A549 treated with AZD2906 at 1 μM for 4 hours (cell line): Measurements from ENCODE around the gene FAXC. TPM values are rescaled to one million over a fixed set of nuclear protein-coding genes. Genes with fewer than 3 reads are reported as not detected.

ENCODE experiments used
- total RNA-seq: library from RNA; stranded (reverse); fragments of 200-300 nt; extraction: Qiagen RNA extraction; gene quantifications from 5 replicates; pipeline ENCODE4 v1.2.3, GENCODE V29; 2022

FAXC gene
- total RNA-seq: 5.9 to 7.8 TPM (median 6.1 TPM) in 5 replicates

DNA sequence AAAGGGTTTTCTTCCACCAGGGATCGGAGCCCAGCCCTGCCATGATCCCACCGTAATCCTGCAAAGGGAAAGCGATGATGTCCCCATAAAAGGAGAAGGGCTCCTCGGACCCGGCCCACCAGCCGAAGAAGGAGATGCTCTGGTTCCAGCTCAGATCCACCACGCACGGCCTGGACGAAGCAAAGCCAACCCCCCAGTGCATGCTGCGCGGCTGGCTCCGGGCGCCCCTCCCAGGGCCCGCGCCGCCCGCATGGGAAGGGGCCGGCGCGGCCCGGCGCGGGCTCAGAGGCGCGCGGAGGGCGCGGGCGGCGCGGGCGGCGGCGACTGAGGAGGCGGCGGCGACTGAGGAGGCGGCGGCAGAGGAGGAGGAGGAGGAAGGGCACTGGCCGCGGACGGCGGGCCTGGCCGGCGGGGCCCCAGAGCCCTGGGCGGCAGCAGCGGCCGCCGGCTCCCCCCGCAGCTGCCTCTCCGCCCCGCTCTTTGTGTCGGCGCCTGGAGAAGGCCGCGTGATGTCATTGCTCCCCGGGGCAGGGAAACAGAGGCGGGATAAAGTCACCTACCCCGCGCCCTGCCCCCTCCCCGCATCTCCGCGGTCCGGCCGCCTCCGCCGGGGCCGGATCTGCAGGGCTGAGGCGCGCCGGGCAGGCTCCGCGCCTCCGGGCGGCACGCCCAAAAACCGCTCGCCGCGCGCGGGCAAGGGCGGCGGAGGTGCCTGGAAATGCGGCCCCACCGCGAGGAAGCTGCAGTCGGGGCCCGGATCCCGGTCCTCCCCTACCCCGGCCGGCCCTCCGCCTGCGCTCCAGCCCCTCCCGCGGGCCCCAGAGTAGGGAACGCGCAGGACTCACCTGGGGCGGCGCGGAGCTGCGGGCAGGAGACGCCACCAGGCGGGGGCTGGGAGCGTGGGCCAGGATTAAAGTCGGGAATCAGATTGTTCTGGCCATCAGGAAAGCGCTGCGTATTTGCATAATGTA, at the start of gene FAXC:
Gene FAXC, minus strand, starts transcription at position 504 of the 971 bp plus-strand sequence. Its CDS starts 302 bp downstream, at position 202.

DNA sequence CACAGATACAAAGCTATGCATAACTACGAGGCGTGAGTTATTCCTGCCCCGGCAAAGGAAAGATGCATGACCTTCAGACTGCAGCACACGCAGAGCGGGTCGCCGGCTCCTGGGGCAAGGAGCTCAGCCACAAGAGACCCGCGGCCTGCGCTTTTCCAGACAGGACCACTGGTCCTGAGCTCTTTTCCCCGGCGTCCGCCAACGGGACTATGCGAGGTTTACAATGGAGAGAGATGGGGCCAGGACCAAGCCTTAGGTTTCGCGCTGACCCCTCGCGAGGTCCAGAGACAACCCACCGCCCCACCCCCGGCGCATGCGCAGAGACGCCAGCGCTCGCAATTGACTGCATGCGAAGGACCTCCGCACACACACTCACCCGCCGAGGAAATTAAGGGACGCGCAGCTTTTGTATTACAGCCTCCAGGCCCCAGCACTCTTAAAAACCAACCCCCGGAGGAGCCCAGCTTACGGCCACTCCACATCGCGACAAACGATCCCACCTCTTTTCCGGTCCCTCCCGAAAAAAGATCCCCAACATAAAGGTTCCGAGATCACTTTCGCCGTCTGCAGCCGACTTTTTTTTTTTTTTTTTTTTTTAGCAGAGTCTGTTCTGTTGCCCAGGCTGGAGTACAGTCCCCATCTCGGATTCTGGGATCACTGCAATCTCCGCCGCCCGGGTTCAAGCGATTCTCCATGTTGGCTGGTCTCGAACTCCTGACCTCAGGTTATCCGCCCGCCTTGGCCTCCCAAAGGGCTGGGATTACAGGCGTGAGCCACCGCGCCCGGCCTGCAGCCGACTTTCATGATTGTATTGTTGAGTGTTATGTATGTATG, 44.4 kb upstream of the FAXC start, which contains the start of gene COQ3:
Gene COQ3, minus strand, starts transcription at position 498 of the 834 bp plus-strand sequence. Its CDS starts 16 bp downstream, at position 482.

Other genes with a start within 250 kb of the FAXC start
- 9.5 to 10.5 TPM (median 9.9 TPM) in 5 replicates for gene COQ3, start 44.5 kb upstream of the FAXC start, total RNA-seq
- gene PNISR, start 75.6 kb upstream of the FAXC start, total RNA-seq: 21.4 to 28.6 TPM (median 24.5 TPM) in 5 replicates
- 4.2 to 5.5 TPM (median 4.7 TPM) in 5 replicates for gene USP45, start 165.7 kb upstream of the FAXC start, total RNA-seq
- gene CCNC, start 219.0 kb upstream of the FAXC start, total RNA-seq: 24.8 to 38.9 TPM (median 26.4 TPM) in 5 replicates